ENCODE results near the gene RAMP3. TPM values are rescaled to one million over a fixed set of nuclear protein-coding genes. Genes with fewer than 3 reads are reported as not detected.

Gene RAMP3
- total RNA-seq, 1 experiment from 2014 or later = not detected

DNA sequence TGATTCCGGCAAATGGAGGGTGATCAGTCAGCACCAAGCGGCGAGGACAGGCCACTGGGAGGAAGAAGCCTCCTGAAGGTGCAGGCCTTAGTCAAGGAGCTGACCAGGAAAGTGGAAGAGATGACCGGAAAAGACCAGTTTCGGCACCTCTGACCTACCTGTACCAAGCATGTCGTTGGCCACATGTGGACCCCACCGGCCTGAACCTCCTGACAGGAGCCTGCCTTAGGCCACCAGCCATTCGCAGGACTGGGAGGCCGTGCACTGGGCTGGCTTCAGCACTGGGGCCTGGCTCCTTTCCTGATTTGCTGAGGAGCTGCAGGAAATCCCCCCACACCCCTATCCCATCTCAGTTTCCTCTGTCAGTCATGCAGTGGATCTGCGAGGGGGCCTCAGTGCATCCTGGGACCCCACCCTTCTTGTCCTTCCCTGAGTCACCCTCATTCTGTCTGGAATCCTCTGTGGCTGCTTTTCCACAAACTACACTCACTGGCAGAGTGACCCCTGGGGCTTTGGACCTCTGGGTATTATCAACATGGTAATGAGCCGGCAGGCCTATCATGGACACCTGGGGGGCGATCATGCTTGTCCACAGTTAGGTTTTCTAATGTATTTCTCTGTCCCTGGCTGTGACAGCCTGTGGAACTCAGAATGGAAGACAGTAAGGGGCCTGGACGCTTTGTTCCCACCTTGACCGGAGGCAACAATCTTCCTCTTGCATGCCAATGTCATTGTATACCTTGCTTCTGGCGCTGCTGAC is 33.0 kb downstream of the RAMP3 start:
- Histone ChIP-seq H2AFZ (no peak overlapping the region), H3K27me3 (ENCODE audit: insufficient read depth, low read depth) (peaks cover 99% of the 10 kb centered on the region), H3K36me3 (ENCODE audit: low read depth) (no peaks in the 10 kb centered on the region), H3K4me3 (no peak overlapping the region), H3K27ac (no peak overlapping the region), H3K9me2 (ENCODE audit: insufficient read depth) (no peaks in the 10 kb centered on the region), H3F3A (ENCODE audit: insufficient read depth, low read depth) (no peaks in the 10 kb centered on the region), H3K4me2 (no peak overlapping the region), H4K20me1 (ENCODE audit: insufficient read depth) (no peaks in the 10 kb centered on the region), H3K79me2 (ENCODE audit: low read depth) (no peaks in the 10 kb centered on the region), H3K4me1 (replicated peaks; ENCODE audit: insufficient read depth) (no peaks in the 10 kb centered on the region), H3K9me3 (ENCODE audit: insufficient read depth, low read depth) (no peaks in the 10 kb centered on the region)
- POLR2A ChIA-PET (ENCODE audit: unreplicated experiment) = no interaction called here
- BruUV-seq (replicated peaks) = no TSS peak
- intact Hi-C loops (cut with micrococcal nuclease; ENCODE audit: unreplicated experiment) = no loop called here
- TF ChIP-seq CTCF (conservative IDR thresholded peaks at IDR 0.05) (no peak), EZH2 (IDR thresholded peaks at IDR 0.05; ENCODE audit: low read depth) (no peak)
- DNase-seq = no peak
- CTCF ChIA-PET = no interaction called here

- no peaks in the 10 kb centered on the region for H3K9me3 ChIP-seq (ENCODE audit: insufficient read depth, low read depth)
- H3K4me3 ChIP-seq = no peak overlapping the region
- intact Hi-C loops (cut with micrococcal nuclease; ENCODE audit: unreplicated experiment) = no loop called here
- no peaks in the 10 kb centered on the region for H3K36me3 ChIP-seq (ENCODE audit: low read depth)
- no peak overlapping the region for H3K4me2 ChIP-seq
- CTCF ChIA-PET = no interaction called here
- no peak for DNase-seq
- H4K20me1 ChIP-seq (ENCODE audit: insufficient read depth) = no peaks in the 10 kb centered on the region
- no peaks in the 10 kb centered on the region for H3K4me1 ChIP-seq (replicated peaks; ENCODE audit: insufficient read depth)
- H2AFZ ChIP-seq = no peak overlapping the region
- no peaks in the 10 kb centered on the region for H3F3A ChIP-seq (ENCODE audit: insufficient read depth, low read depth)
- H3K27ac ChIP-seq = no peak overlapping the region
- POLR2A ChIA-PET (ENCODE audit: unreplicated experiment) = no interaction called here
- no peaks in the 10 kb centered on the region for H3K79me2 ChIP-seq (ENCODE audit: low read depth)
- H3K9me2 ChIP-seq (ENCODE audit: insufficient read depth) = no peaks in the 10 kb centered on the region
- no peak for TF ChIP-seq CTCF (conservative IDR thresholded peaks at IDR 0.05)
- TF ChIP-seq EZH2 (IDR thresholded peaks at IDR 0.05; ENCODE audit: low read depth) = no peak
- peaks cover 99% of the 10 kb centered on the region for H3K27me3 ChIP-seq (ENCODE audit: insufficient read depth, low read depth)
- BruUV-seq (replicated peaks) = no TSS peak
These were observed 33.8 kb downstream of the RAMP3 start for GRCh38 chr7:45191396-45191795.

- H4K20me1 ChIP-seq (ENCODE audit: insufficient read depth) = no peaks in the 10 kb centered on the region
- H3F3A ChIP-seq (ENCODE audit: insufficient read depth, low read depth) = no peaks in the 10 kb centered on the region
- H3K9me3 ChIP-seq (ENCODE audit: insufficient read depth, low read depth) = no peaks in the 10 kb centered on the region
- H3K79me2 ChIP-seq (ENCODE audit: low read depth) = no peaks in the 10 kb centered on the region
- peaks cover 99% of the 10 kb centered on the region for H3K27me3 ChIP-seq (ENCODE audit: insufficient read depth, low read depth)
- no peaks in the 10 kb centered on the region for H3K4me1 ChIP-seq (replicated peaks; ENCODE audit: insufficient read depth)
- no peaks in the 10 kb centered on the region for H3K9me2 ChIP-seq (ENCODE audit: insufficient read depth)
- H3K27ac ChIP-seq = no peak overlapping the region
- no peaks in the 10 kb centered on the region for H3K36me3 ChIP-seq (ENCODE audit: low read depth)
- TF ChIP-seq CTCF (conservative IDR thresholded peaks at IDR 0.05) = no peak
- H2AFZ ChIP-seq = no peak overlapping the region
- no peak overlapping the region for H3K4me2 ChIP-seq
- POLR2A ChIA-PET (ENCODE audit: unreplicated experiment) = no interaction called here
- intact Hi-C loops (cut with micrococcal nuclease; ENCODE audit: unreplicated experiment) = no loop called here
- H3K4me3 ChIP-seq = no peak overlapping the region
- BruUV-seq (replicated peaks) = no TSS peak
- CTCF ChIA-PET = no interaction called here
- no peak for DNase-seq
These were observed 35.0 kb downstream of the RAMP3 start for GRCh38 chr7:45192621-45193041.
